ENCODE measurements around the gene PLCH1.

Gene PLCH1

GRCh38 chr3:155360281-155360680, 384.6 kb downstream of the PLCH1 start:
- TF ChIP-seq, protein P1, sequence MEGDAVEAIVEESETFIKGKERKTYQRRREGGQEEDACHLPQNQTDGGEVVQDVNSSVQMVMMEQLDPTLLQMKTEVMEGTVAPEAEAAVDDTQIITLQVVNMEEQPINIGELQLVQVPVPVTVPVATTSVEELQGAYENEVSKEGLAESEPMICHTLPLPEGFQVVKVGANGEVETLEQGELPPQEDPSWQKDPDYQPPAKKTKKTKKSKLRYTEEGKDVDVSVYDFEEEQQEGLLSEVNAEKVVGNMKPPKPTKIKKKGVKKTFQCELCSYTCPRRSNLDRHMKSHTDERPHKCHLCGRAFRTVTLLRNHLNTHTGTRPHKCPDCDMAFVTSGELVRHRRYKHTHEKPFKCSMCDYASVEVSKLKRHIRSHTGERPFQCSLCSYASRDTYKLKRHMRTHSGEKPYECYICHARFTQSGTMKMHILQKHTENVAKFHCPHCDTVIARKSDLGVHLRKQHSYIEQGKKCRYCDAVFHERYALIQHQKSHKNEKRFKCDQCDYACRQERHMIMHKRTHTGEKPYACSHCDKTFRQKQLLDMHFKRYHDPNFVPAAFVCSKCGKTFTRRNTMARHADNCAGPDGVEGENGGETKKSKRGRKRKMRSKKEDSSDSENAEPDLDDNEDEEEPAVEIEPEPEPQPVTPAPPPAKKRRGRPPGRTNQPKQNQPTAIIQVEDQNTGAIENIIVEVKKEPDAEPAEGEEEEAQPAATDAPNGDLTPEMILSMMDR (conservative IDR thresholded peaks at IDR 0.05), result no peak
- no peak overlapping the region for H3K27ac ChIP-seq

GRCh38 chr3:155356594-155357370, 388.1 kb downstream of the PLCH1 start:
- TF ChIP-seq, protein P1 (conservative IDR thresholded peaks at IDR 0.05), result peak; percentile 18; the same call in 1 of the 2 replicates
- no peak overlapping the region for H3K27ac ChIP-seq

DNA sequence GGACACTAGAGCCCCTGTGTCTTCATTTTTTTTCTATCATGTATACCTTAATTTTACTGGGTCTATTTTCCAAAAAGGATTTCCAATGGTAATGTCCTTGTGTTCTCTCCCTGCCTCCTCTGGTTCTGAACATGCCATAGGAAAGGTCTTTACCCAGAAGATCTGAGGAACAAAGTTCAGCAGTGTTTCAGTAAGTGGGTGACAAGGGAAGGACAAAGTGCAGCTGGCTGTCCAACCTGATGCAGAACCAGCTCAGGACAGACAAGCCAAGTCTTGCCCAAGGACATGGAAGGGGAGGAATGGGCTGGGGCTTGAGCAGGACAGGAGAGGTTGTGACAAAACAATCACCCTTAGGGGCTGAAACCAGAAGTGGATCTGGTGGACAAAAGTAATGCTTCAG, 390.2 kb downstream of the PLCH1 start:
- TF ChIP-seq, protein P1 (conservative IDR thresholded peaks at IDR 0.05), result no peak
- H3K27ac ChIP-seq, result no peak overlapping the region

- TF ChIP-seq, protein P1 (conservative IDR thresholded peaks at IDR 0.05), result peak; percentile 73
- no peak overlapping the region for H3K27ac ChIP-seq
Observed at GRCh38 chr3:155352900-155353490, 391.9 kb downstream of the PLCH1 start.

DNA sequence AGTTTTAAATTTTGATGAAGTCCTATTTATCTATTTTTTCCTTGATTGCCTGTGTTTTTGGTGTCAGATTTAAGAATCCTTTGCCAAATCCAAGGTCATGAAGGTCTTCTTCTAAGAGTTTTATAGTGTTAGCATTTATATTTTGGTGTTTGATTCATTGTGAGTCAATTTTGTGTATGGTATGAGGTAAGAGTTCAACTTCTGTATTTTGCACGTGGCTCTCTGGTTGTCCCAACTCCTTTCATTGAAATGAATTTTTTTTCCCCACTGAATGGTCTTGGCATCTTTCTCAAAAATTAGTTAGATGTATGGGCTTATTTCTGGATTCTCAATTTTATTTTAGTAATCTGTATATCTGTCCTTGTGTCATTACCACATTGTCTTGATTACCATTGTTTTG, 394.3 kb downstream of the PLCH1 start:
- H3K27ac ChIP-seq, result no peak overlapping the region
- TF ChIP-seq, protein P1 (conservative IDR thresholded peaks at IDR 0.05), result no peak

DNA sequence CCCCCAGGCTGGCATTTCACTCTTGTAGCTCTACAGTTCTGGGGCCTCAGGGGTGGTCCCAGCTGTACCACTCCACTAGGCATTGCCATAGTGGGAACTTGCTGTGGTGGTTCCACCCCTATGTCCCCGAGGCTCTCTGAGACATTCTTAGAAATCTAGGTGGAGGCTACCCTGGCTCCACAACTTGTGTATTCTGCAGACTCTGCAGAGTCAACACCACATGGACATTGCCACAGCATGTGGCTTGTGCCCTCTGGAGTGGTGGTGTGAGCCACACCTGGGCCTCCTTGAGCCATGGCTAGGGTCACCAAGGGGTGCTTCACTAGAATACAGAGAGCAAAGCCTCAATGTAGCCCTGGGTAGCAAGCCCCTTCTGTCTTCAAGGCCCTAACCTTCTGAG, 397.0 kb downstream of the PLCH1 start:
- TF ChIP-seq, protein P1 (conservative IDR thresholded peaks at IDR 0.05), result no peak
- H3K27ac ChIP-seq, result no peak overlapping the region

DNA sequence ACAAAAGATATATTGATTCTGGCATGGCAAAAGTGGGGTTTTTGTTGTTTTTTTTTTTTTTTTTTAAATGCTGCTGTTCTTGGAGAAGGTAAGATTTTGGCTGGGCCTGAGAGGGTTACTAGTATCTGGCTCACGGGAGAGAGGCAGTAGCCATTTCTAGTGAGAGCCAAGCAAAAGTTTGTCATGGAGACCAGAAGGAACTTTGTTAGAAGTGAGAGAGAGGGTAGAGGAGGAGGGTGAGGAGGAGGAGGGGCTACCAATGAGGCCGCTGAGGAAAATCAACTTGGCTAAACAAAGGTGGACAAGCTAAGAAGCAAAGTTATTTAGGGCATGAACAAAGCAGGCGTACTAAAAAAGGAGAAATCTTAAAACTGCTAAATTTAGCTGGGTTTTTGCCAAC, 402.5 kb downstream of the PLCH1 start:
- TF ChIP-seq, protein P1 (conservative IDR thresholded peaks at IDR 0.05), result no peak
- H3K27ac ChIP-seq, result peak overlapping the region; percentile 68

All from VCaP (cell line).